ENCODE data around the gene TMPRSS11A. TPM values are rescaled to one million over a fixed set of nuclear protein-coding genes. Genes with fewer than 3 reads are reported as not detected.

TMPRSS11A gene
- polyA plus RNA-seq, 1 donor (not counting 4 experiments of a cell fraction or from before 2014, with no cell fraction given): 0.03 TPM

DNA sequence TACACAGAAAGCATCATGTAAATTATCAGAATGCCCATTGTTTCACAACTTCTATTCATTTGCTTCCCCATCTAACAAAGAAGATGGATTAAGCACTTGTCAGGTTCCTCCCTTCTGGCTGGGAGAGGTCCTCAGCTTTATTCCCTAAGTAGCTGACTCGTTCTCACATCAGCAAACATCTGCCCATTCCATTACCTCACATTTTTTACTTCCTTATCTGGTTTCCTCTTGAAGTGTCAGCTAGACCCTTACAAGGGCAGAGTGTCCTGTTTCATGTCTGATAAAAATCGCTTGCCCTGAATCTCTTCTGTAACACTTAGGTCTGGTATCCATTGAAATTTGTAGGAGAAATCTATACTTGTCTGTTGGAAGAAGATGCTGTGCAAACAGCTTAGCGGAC, 34.7 kb downstream of the TMPRSS11A start:
- H3K9ac ChIP-seq (ENCODE audit: control insufficient read depth, extremely low read depth, insufficient read depth, low read length): no peak overlapping the region
- no peak overlapping the region for H3K4me2 ChIP-seq (ENCODE audit: control insufficient read depth, extremely low read depth, insufficient read depth, low read depth, low read length)
- no peaks in the 10 kb centered on the region for H3K79me2 ChIP-seq (ENCODE audit: control insufficient read depth, insufficient read depth, low read length)
- dilution Hi-C loops (cut with MboI; ENCODE audit: extremely low pct_ligation_motif_present, low sequenced_read_pairs): no loop called here
- H2AFZ ChIP-seq (ENCODE audit: control insufficient read depth, low read length): no peak overlapping the region
- no peaks in the 10 kb centered on the region for H3K9me1 ChIP-seq (ENCODE audit: control insufficient read depth, extremely low read depth, insufficient read depth, low read length)
- H3K4me1 ChIP-seq (ENCODE audit: control insufficient read depth, extremely low read depth, insufficient read depth, low read length): peaks cover 19% of the 10 kb centered on the region
- no peak overlapping the region for H3K4me3 ChIP-seq (ENCODE audit: control insufficient read depth in 2 of 3, extremely low read depth in 1 of 3, insufficient read depth in 2 of 3, low read depth in 1 of 3, low read length in 3 of 3)
- H3K27me3 ChIP-seq (ENCODE audit: control insufficient read depth, extremely low read depth, insufficient read depth, low read length): no peaks in the 10 kb centered on the region
- H3K9me3 ChIP-seq (ENCODE audit: control insufficient read depth, low read depth, low read length): no peaks in the 10 kb centered on the region
- H3K36me3 ChIP-seq (ENCODE audit: control insufficient read depth in 2 of 2, extremely low read depth in 1 of 2, insufficient read depth in 2 of 2, low read length in 2 of 2): no peaks in the 10 kb centered on the region
- TF ChIP-seq, protein P1, sequence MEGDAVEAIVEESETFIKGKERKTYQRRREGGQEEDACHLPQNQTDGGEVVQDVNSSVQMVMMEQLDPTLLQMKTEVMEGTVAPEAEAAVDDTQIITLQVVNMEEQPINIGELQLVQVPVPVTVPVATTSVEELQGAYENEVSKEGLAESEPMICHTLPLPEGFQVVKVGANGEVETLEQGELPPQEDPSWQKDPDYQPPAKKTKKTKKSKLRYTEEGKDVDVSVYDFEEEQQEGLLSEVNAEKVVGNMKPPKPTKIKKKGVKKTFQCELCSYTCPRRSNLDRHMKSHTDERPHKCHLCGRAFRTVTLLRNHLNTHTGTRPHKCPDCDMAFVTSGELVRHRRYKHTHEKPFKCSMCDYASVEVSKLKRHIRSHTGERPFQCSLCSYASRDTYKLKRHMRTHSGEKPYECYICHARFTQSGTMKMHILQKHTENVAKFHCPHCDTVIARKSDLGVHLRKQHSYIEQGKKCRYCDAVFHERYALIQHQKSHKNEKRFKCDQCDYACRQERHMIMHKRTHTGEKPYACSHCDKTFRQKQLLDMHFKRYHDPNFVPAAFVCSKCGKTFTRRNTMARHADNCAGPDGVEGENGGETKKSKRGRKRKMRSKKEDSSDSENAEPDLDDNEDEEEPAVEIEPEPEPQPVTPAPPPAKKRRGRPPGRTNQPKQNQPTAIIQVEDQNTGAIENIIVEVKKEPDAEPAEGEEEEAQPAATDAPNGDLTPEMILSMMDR (optimal IDR thresholded peaks at IDR 0.05 in 1 of 3, IDR thresholded peaks at IDR 0.05 in 1 of 3, conservative IDR thresholded peaks at IDR 0.05 in 1 of 3; ENCODE audit: extremely low read depth in 1 of 3, insufficient read depth in 2 of 3, low read length in 3 of 3): no peak
- TF ChIP-seq EZH2 (IDR thresholded peaks at IDR 0.05; ENCODE audit: low read length): no peak
- FAIRE-seq (no peak), DNase-seq (ENCODE audit: low read depth, low spot score) (no peak)
- H3K27ac ChIP-seq (ENCODE audit: control insufficient read depth, insufficient read depth, low read length): peak overlapping the region; percentile 64
- no peaks in the 10 kb centered on the region for H4K20me1 ChIP-seq (ENCODE audit: control insufficient read depth, extremely low read depth, insufficient read depth, low read length)

DNA sequence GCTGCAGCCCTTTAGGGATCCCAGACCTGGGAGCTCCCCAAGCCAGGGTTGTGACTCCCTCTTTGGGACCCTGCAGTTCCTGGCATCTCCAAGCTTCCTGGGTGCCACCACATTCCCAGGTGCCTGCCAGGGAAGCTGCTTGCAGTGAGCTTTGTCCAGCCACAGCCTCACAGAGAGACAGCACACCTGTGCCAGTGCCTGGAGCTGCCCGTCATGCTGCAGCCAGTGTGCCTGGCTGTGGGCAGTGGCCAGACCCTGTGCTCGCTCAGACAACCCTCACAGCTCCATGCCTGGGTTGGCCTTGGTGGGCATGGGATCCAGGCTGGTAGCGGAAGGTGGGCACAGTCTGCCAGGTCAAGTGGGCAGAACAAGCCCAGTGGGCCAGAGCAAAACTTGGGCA, 36.0 kb downstream of the TMPRSS11A start:
- no peaks in the 10 kb centered on the region for H3K79me2 ChIP-seq (ENCODE audit: control insufficient read depth, insufficient read depth, low read length)
- no peak for DNase-seq (ENCODE audit: low read depth, low spot score)
- no peaks in the 10 kb centered on the region for H3K36me3 ChIP-seq (ENCODE audit: control insufficient read depth in 2 of 2, extremely low read depth in 1 of 2, insufficient read depth in 2 of 2, low read length in 2 of 2)
- dilution Hi-C loops (cut with MboI; ENCODE audit: extremely low pct_ligation_motif_present, low sequenced_read_pairs): no loop called here
- no peaks in the 10 kb centered on the region for H3K9me3 ChIP-seq (ENCODE audit: control insufficient read depth, low read depth, low read length)
- no peak overlapping the region for H3K27ac ChIP-seq (ENCODE audit: control insufficient read depth, insufficient read depth, low read length)
- peaks cover 19% of the 10 kb centered on the region for H3K4me1 ChIP-seq (ENCODE audit: control insufficient read depth, extremely low read depth, insufficient read depth, low read length)
- H3K4me2 ChIP-seq (ENCODE audit: control insufficient read depth, extremely low read depth, insufficient read depth, low read depth, low read length): no peak overlapping the region
- H3K9me1 ChIP-seq (ENCODE audit: control insufficient read depth, extremely low read depth, insufficient read depth, low read length): no peaks in the 10 kb centered on the region
- FAIRE-seq: no peak
- H2AFZ ChIP-seq (ENCODE audit: control insufficient read depth, low read length): no peak overlapping the region
- no peak overlapping the region for H3K4me3 ChIP-seq (ENCODE audit: control insufficient read depth in 2 of 3, extremely low read depth in 1 of 3, insufficient read depth in 2 of 3, low read depth in 1 of 3, low read length in 3 of 3)
- H3K9ac ChIP-seq (ENCODE audit: control insufficient read depth, extremely low read depth, insufficient read depth, low read length): no peak overlapping the region
- no peaks in the 10 kb centered on the region for H3K27me3 ChIP-seq (ENCODE audit: control insufficient read depth, extremely low read depth, insufficient read depth, low read length)
- no peaks in the 10 kb centered on the region for H4K20me1 ChIP-seq (ENCODE audit: control insufficient read depth, extremely low read depth, insufficient read depth, low read length)
- TF ChIP-seq, protein P1 (optimal IDR thresholded peaks at IDR 0.05 in 1 of 3, IDR thresholded peaks at IDR 0.05 in 1 of 3, conservative IDR thresholded peaks at IDR 0.05 in 1 of 3; ENCODE audit: extremely low read depth in 1 of 3, insufficient read depth in 2 of 3, low read length in 3 of 3): no peak
- TF ChIP-seq EZH2 (IDR thresholded peaks at IDR 0.05; ENCODE audit: low read length): no peak

All from keratinocyte (primary cell).